ENCODE measurements around the gene DEGS1.

DEGS1 gene

GRCh38 chr1:224182866-224183590, at the start of gene DEGS1:
Gene DEGS1, plus strand, starts transcription at chr1:224183240. Its CDS starts 97 bp downstream, at chr1:224183337.
- no peaks in the 10 kb centered on the region for H3K27me3 ChIP-seq (replicated peaks; ENCODE audit: control insufficient read depth, insufficient read depth, low read length)
- peak within 1 kb of the TSS; percentile 92 for H3K4me3 ChIP-seq (replicated peaks; ENCODE audit: low read depth, low read length)
- DNase-seq (ENCODE audit: extremely low read depth, insufficient read length) = peak; percentile 91
- TF ChIP-seq, protein P1, sequence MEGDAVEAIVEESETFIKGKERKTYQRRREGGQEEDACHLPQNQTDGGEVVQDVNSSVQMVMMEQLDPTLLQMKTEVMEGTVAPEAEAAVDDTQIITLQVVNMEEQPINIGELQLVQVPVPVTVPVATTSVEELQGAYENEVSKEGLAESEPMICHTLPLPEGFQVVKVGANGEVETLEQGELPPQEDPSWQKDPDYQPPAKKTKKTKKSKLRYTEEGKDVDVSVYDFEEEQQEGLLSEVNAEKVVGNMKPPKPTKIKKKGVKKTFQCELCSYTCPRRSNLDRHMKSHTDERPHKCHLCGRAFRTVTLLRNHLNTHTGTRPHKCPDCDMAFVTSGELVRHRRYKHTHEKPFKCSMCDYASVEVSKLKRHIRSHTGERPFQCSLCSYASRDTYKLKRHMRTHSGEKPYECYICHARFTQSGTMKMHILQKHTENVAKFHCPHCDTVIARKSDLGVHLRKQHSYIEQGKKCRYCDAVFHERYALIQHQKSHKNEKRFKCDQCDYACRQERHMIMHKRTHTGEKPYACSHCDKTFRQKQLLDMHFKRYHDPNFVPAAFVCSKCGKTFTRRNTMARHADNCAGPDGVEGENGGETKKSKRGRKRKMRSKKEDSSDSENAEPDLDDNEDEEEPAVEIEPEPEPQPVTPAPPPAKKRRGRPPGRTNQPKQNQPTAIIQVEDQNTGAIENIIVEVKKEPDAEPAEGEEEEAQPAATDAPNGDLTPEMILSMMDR (IDR thresholded peaks at IDR 0.05; ENCODE audit: insufficient read depth, low read length, poor library complexity, severe bottlenecking) = no peak
- no peaks in the 10 kb centered on the region for H3K36me3 ChIP-seq (ENCODE audit: control insufficient read depth, insufficient read depth, low read length)

DNA sequence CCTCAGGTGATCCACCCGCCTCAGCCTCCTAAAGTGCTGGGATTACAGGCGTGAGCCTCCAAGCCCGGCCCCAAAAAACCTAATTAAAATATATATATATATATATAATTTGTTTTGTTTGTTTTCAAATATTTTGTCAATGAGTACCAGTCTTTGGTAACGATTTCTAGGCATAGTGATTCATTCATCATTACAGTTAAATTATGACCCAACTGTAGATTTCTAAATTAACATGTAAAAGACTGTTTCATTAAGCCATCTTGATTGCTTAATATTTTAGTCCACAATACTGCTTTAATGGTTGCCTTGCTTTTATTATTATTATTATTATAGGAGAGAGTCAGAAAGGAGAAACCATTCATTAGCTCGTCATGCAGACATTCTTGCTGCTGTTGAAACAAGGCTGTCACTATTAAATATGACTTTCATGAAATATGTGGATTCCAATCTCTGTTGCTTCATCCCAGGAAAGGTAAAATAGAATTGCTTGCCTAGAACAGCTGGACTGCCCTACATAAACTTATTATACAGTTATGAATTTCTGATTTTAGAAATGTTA, 49.2 kb upstream of the DEGS1 start:
- H3K27me3 ChIP-seq (replicated peaks; ENCODE audit: control insufficient read depth, insufficient read depth, low read length) = no peaks in the 10 kb centered on the region
- no peak overlapping the region for H3K4me3 ChIP-seq (replicated peaks; ENCODE audit: low read depth, low read length)
- H3K36me3 ChIP-seq (ENCODE audit: control insufficient read depth, insufficient read depth, low read length) = peaks cover 2% of the 10 kb centered on the region
- no peak for DNase-seq (ENCODE audit: extremely low read depth, insufficient read length)
- TF ChIP-seq, protein P1 (IDR thresholded peaks at IDR 0.05; ENCODE audit: insufficient read depth, low read length, poor library complexity, severe bottlenecking) = no peak

- Histone ChIP-seq H3K27me3 (replicated peaks; ENCODE audit: control insufficient read depth, insufficient read depth, low read length) (no peaks in the 10 kb centered on the region), H3K36me3 (ENCODE audit: control insufficient read depth, insufficient read depth, low read length) (peaks cover 2% of the 10 kb centered on the region), H3K4me3 (replicated peaks; ENCODE audit: low read depth, low read length) (no peak overlapping the region)
- DNase-seq (ENCODE audit: extremely low read depth, insufficient read length) = no peak
- TF ChIP-seq, protein P1 (IDR thresholded peaks at IDR 0.05; ENCODE audit: insufficient read depth, low read length, poor library complexity, severe bottlenecking) = no peak
These were observed 45.5 kb upstream of the DEGS1 start for GRCh38 chr1:224137518-224137917.

DNA sequence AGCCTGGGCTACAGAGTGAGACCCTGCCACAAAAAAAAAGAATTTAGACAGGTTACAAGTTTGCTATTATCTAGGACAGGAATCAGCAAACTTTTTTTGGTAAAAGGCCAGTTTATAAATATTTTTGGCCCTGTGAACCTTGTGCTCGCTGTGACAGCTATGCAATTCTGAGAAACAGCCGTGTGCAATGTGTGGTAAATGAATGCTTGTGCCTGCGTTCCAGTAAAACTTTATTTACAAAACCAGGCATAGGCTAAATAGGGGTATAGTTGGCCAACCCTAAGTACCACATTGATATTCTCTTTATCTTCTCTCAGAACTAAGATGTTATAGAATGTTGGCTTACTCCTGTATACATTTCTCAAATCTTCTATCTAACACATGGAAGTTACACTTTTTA, 44.8 kb upstream of the DEGS1 start:
- Histone ChIP-seq H3K36me3 (ENCODE audit: control insufficient read depth, insufficient read depth, low read length) (peaks cover 2% of the 10 kb centered on the region), H3K27me3 (replicated peaks; ENCODE audit: control insufficient read depth, insufficient read depth, low read length) (no peaks in the 10 kb centered on the region), H3K4me3 (replicated peaks; ENCODE audit: low read depth, low read length) (no peak overlapping the region)
- TF ChIP-seq, protein P1 (IDR thresholded peaks at IDR 0.05; ENCODE audit: insufficient read depth, low read length, poor library complexity, severe bottlenecking) = no peak
- DNase-seq (ENCODE audit: extremely low read depth, insufficient read length) = no peak

DNA sequence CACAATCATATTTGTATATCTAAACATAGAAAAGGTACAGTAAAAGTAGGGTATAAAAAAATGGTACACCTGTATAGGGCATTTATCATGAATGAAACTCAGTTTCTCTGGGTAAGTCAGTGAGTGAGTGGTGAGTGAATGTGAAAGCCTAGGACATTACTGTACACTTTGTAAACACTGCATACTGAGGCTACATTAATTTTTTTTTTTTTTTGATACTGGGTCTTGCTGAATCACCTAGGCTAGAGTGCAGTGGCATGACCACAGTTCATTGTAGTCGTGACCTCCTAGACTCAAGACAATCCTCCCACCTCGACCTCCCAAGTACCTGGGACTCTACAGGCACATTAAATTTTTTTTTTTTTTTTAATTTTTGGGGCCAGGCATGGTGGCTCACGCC, 41.3 kb upstream of the DEGS1 start:
- no peak for DNase-seq (ENCODE audit: extremely low read depth, insufficient read length)
- TF ChIP-seq, protein P1 (IDR thresholded peaks at IDR 0.05; ENCODE audit: insufficient read depth, low read length, poor library complexity, severe bottlenecking) = no peak
- Histone ChIP-seq H3K4me3 (replicated peaks; ENCODE audit: low read depth, low read length) (no peak overlapping the region), H3K27me3 (replicated peaks; ENCODE audit: control insufficient read depth, insufficient read depth, low read length) (no peaks in the 10 kb centered on the region), H3K36me3 (ENCODE audit: control insufficient read depth, insufficient read depth, low read length) (no peaks in the 10 kb centered on the region; the same call in 1 of the 2 replicates)

All from GM06990 (cell line).